ENCODE data around the gene LYRM4. TPM values are rescaled to one million over a fixed set of nuclear protein-coding genes. Genes with fewer than 3 reads are reported as not detected.

LYRM4 gene
- total RNA-seq, 2 experiments from 2014 or later, result 24.8 to 28.1 TPM

GRCh38 chr6:5080574-5080973 is 180.2 kb downstream of the LYRM4 start:
- no peak overlapping the region for H3K27ac ChIP-seq (ENCODE audit: low read depth in 1 of 2, low read length in 2 of 2)
- H3K4me3 ChIP-seq (ENCODE audit: low read length), result no peak overlapping the region
- ATAC-seq (ENCODE audit: poor library complexity) (no peak), DNase-seq (no peak)
- no peak overlapping the region for H3K27ac Mint-ChIP-seq
- peaks cover 10 to 33% of the 10 kb centered on the region in 2 experiments for H3K27me3 ChIP-seq (ENCODE audit: control insufficient read depth in 1 of 2, insufficient read depth in 2 of 2, low read length in 2 of 2)
- H3K9me3 ChIP-seq (ENCODE audit: control insufficient read depth in 1 of 2, insufficient read depth in 1 of 2, low read length in 2 of 2), result no peaks in the 10 kb centered on the region
- intact Hi-C loops (cut with DNase I, micrococcal nuclease), result no loop called here
- peaks cover 4% of the 10 kb centered on the region for H3K4me1 ChIP-seq (ENCODE audit: insufficient read depth, low read length)
- no peak for TF ChIP-seq CTCF (IDR thresholded peaks at IDR 0.05)
- H3K27me3 Mint-ChIP-seq, result peaks cover 36% of the 10 kb centered on the region
- H3K4me1 Mint-ChIP-seq (ENCODE audit: low read depth), result no peaks in the 10 kb centered on the region
- POLR2A ChIA-PET, result no interaction called here
- no peaks in the 10 kb centered on the region for H3K36me3 Mint-ChIP-seq (ENCODE audit: low read depth)
- no peaks in the 10 kb centered on the region for H3K9me3 Mint-ChIP-seq
- no peak overlapping the region for H3K4me3 Mint-ChIP-seq
- no peaks in the 10 kb centered on the region for H3K36me3 ChIP-seq (ENCODE audit: insufficient read depth, low read length)
- CTCF ChIA-PET, result no interaction called here

- Mint-ChIP-seq H3K4me3 (no peak overlapping the region), H3K27me3 (peaks cover 44% of the 10 kb centered on the region), H3K27ac (no peak overlapping the region), H3K4me1 (ENCODE audit: low read depth) (no peaks in the 10 kb centered on the region), H3K36me3 (ENCODE audit: low read depth) (no peaks in the 10 kb centered on the region), H3K9me3 (no peaks in the 10 kb centered on the region)
- no peak for DNase-seq
- intact Hi-C loops (cut with DNase I, micrococcal nuclease), result no loop called here
- Histone ChIP-seq H3K4me3 (ENCODE audit: low read length) (no peak overlapping the region), H3K9me3 (ENCODE audit: control insufficient read depth in 1 of 2, insufficient read depth in 1 of 2, low read length in 2 of 2) (no peaks in the 10 kb centered on the region), H3K4me1 (ENCODE audit: insufficient read depth, low read length) (peaks cover 1% of the 10 kb centered on the region), H3K36me3 (ENCODE audit: insufficient read depth, low read length) (no peaks in the 10 kb centered on the region), H3K27ac (ENCODE audit: low read depth in 1 of 2, low read length in 2 of 2) (no peak overlapping the region), H3K27me3 (ENCODE audit: control insufficient read depth in 1 of 2, insufficient read depth in 2 of 2, low read length in 2 of 2) (peaks cover 7 to 28% of the 10 kb centered on the region in 2 experiments)
- no peak for ATAC-seq (ENCODE audit: poor library complexity)
- TF ChIP-seq CTCF (IDR thresholded peaks at IDR 0.05), result no peak
- POLR2A ChIA-PET, result no interaction called here
- CTCF ChIA-PET, result no interaction called here
These were observed 181.1 kb downstream of the LYRM4 start for GRCh38 chr6:5079692-5080091.

GRCh38 chr6:5078121-5078669 is 182.6 kb downstream of the LYRM4 start:
- DNase-seq (no peak), ATAC-seq (ENCODE audit: poor library complexity) (no peak)
- H3K9me3 ChIP-seq (ENCODE audit: control insufficient read depth in 1 of 2, insufficient read depth in 1 of 2, low read length in 2 of 2), result no peaks in the 10 kb centered on the region
- H3K27me3 Mint-ChIP-seq, result peaks cover 35% of the 10 kb centered on the region
- H3K27ac ChIP-seq (ENCODE audit: low read depth in 1 of 2, low read length in 2 of 2), result no peak overlapping the region
- no peaks in the 10 kb centered on the region for H3K36me3 ChIP-seq (ENCODE audit: insufficient read depth, low read length)
- no peak overlapping the region for H3K27ac Mint-ChIP-seq
- no peaks in the 10 kb centered on the region for H3K4me1 ChIP-seq (ENCODE audit: insufficient read depth, low read length)
- H3K27me3 ChIP-seq (ENCODE audit: control insufficient read depth in 1 of 2, insufficient read depth in 2 of 2, low read length in 2 of 2), result peaks cover 2 to 19% of the 10 kb centered on the region in 2 experiments
- ChIA-PET CTCF (interaction anchor here (0.7 kb wide), 1 partner anchor 29 kb away, joined by 3 read pairs; no protein-coding TSS in a partner anchor), POLR2A (no interaction called here)
- no peaks in the 10 kb centered on the region for H3K36me3 Mint-ChIP-seq (ENCODE audit: low read depth)
- H3K4me1 Mint-ChIP-seq (ENCODE audit: low read depth), result no peaks in the 10 kb centered on the region
- intact Hi-C loops (cut with DNase I, micrococcal nuclease), result no loop called here
- no peaks in the 10 kb centered on the region for H3K9me3 Mint-ChIP-seq
- no peak for TF ChIP-seq CTCF (IDR thresholded peaks at IDR 0.05)
- no peak overlapping the region for H3K4me3 Mint-ChIP-seq
- H3K4me3 ChIP-seq (ENCODE audit: low read length), result no peak overlapping the region

Measured in CD4-positive, alpha-beta T cell (primary cell).